HG03025 (cell line): ENCODE results near the gene NLN.
"Not testable (repeated sequence)": the region's sequence is repeated elsewhere in the genome, so short reads cannot be mapped to it uniquely, and the experiment has no call there.

Source experiments
- ATAC-seq: cut with Tn5 transposase; IDR thresholded peaks from one replicate; pipeline ENCODE4 v1.9.1; 2021; ENCODE audit warnings: mild to moderate bottlenecking, moderate library complexity; ENCODE audit not compliant: unreplicated experiment, low FRiP score

NLN gene

GRCh38 chr5:65866837-65867521 lies 145.0 kb downstream of the NLN start:
- ATAC-seq: no peak

- ATAC-seq: no peak
Observed at GRCh38 chr5:65867542-65868195, 145.7 kb downstream of the NLN start.

GRCh38 chr5:65868509-65868908 lies 146.5 kb downstream of the NLN start:
- ATAC-seq: no peak

DNA sequence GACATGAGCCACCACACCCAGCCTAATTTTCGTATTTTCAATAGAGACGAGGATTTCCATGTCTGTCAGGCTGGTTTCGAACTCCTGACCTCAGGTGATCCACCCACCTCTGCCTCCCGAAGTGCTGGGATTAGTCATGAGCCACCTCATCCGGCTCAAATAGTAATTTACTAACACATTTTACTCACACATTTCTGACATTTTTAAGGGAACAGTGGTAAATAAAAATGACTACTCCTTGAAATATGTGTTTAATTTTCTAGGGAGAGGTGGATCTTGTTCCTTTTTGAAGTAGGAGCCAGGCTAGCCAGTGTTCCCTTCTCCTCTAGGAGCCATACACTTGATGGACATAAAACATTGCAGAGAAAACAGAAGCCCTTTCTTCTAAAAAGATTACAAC lies 149.2 kb downstream of the NLN start:
- no peak for ATAC-seq

GRCh38 chr5:65871776-65872175 lies 149.8 kb downstream of the NLN start:
- not testable (repeated sequence) for ATAC-seq

DNA sequence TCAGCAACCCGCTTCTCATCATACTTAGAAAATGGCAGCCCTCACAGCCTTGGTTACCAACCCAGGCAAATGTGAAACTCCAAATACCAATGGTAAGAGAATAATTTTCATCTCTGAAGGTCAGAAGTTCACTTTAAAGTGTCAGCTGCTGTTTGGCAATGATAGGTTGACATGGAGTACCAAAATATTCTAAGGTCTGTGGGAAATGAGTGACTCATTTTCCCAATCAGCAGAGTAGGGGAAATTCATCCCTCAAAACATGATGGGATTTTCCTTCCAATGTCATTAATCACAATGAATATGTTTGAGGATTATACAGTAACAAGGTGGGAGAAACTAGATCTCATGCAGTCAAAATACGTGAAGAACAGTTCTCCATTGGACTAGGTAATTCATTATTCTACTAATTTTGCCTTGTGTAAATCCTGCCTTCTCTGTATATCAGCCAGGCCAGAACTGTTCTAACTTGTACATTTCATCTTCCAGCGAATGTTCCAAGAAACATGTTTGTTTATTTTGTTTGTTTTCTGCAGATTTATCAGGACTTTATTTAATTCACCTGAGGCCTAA lies 151.3 kb downstream of the NLN start:
- no peak for ATAC-seq

DNA sequence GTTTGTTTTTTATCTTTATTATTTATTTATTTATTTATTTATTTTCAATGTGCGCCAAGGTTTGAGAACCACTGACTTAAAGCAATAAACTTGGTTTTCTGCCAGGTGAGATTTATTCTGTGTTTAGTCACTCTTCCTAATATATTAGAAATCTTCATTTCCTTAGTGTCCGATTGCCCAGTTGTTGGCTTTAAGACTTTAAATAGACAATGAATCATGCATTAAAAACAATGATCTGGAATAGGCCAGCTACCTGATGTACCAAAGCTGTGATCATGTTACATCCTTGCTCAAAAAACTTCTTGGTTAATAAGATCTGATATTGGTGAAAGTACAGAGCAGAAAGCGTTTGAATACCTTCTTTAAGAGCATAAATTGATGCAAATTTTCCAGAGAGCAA lies 152.2 kb downstream of the NLN start:
- ATAC-seq: no peak

DNA sequence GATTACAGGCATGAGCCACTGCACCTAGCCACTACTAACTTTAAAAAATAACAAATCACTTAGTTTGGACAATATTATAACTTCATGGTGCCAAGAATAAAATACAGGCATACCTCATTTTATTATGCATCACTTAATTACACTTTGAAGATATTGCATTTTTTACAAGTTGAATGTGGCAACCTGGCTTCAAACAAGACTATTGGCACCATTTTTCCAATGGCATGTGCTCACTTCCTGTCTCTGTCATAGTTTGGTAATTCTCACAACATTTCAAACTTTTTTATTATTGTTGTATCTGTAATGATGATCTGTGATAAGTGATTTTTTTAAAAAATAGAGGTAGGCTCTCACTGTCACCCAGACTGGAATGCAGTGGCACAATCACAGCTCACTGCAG lies 154.5 kb downstream of the NLN start:
- no peak for ATAC-seq

GRCh38 chr5:65876970-65877369 lies 155.0 kb downstream of the NLN start:
- ATAC-seq: no peak
